T1000 (cell line): ENCODE data around the gene ACP3.

Experiments
- DNase-seq: peaks from one replicate; lab custom pipeline; 2025; ENCODE audit warnings: mixed read lengths; lab: John Stamatoyannopoulos, UW

ACP3 gene

GRCh38 chr3:132407025-132407424, 89.8 kb downstream of the ACP3 start:
- no peak for DNase-seq
